Measurements from ENCODE around the gene AICDA. TPM values are rescaled to one million over a fixed set of nuclear protein-coding genes. Genes with fewer than 3 reads are reported as not detected.
A peak's percentile ranks its signal among the peaks of the same experiment; 100 is the strongest.
"Not testable (repeated sequence)": the region's sequence is repeated elsewhere in the genome, so short reads cannot be mapped to it uniquely, and the experiment has no call there.

Gene AICDA
- total and polyA plus RNA-seq, 4 donors: 0.10 to 0.23 (median 0.12) TPM

GRCh38 chr12:8624750-8625149, 12.1 kb upstream of the AICDA start:
- H3K27me3 ChIP-seq (ENCODE audit: control insufficient read depth, insufficient read depth, low read length); H3K4me3 ChIP-seq (ENCODE audit: low read depth, low read length); H3K27ac ChIP-seq (ENCODE audit: low read depth, low read length); H3K9me3 ChIP-seq (ENCODE audit: control insufficient read depth, insufficient read depth, low read length); H3K36me3 ChIP-seq (ENCODE audit: control insufficient read depth, insufficient read depth, low read length); H3K4me1 ChIP-seq (ENCODE audit: control insufficient read depth, insufficient read depth, low read length); DNase-seq (ENCODE audit: low read depth in 4 of 6, low spot score in 6 of 6): not testable (repeated sequence)
- 94% methylated on average over 7 of the region's 26 CpGs for WGBS (ENCODE audit: insufficient coverage)

GRCh38 chr12:8622646-8623045, 10.0 kb upstream of the AICDA start:
- H3K27me3 ChIP-seq (ENCODE audit: control insufficient read depth, insufficient read depth, low read length): no peaks in the 10 kb centered on the region
- WGBS (ENCODE audit: insufficient coverage): 81% methylated on average over 4 of the region's 4 CpGs
- H3K4me1 ChIP-seq (ENCODE audit: control insufficient read depth, insufficient read depth, low read length): no peaks in the 10 kb centered on the region
- H3K4me3 ChIP-seq (ENCODE audit: low read depth, low read length): no peak overlapping the region
- no peak for DNase-seq (ENCODE audit: low read depth in 4 of 6, low spot score in 6 of 6)
- H3K36me3 ChIP-seq (ENCODE audit: control insufficient read depth, insufficient read depth, low read length): no peaks in the 10 kb centered on the region
- H3K9me3 ChIP-seq (ENCODE audit: control insufficient read depth, insufficient read depth, low read length): no peaks in the 10 kb centered on the region
- no peak overlapping the region for H3K27ac ChIP-seq (ENCODE audit: low read depth, low read length)

GRCh38 chr12:8615206-8615605, 2.5 kb upstream of the AICDA start:
- WGBS (ENCODE audit: insufficient coverage): 86% methylated on average over 4 of the region's 6 CpGs
- no peak overlapping the region for H3K27ac ChIP-seq (ENCODE audit: low read depth, low read length)
- H3K4me1 ChIP-seq (ENCODE audit: control insufficient read depth, insufficient read depth, low read length): no peaks in the 10 kb centered on the region
- no peaks in the 10 kb centered on the region for H3K9me3 ChIP-seq (ENCODE audit: control insufficient read depth, insufficient read depth, low read length)
- no peak for DNase-seq (ENCODE audit: low read depth in 4 of 6, low spot score in 6 of 6)
- H3K4me3 ChIP-seq (ENCODE audit: low read depth, low read length): no peak overlapping the region
- H3K27me3 ChIP-seq (ENCODE audit: control insufficient read depth, insufficient read depth, low read length): no peaks in the 10 kb centered on the region
- no peaks in the 10 kb centered on the region for H3K36me3 ChIP-seq (ENCODE audit: control insufficient read depth, insufficient read depth, low read length)

- H3K27ac ChIP-seq (ENCODE audit: low read depth, low read length); H3K4me1 ChIP-seq (ENCODE audit: control insufficient read depth, insufficient read depth, low read length); H3K36me3 ChIP-seq (ENCODE audit: control insufficient read depth, insufficient read depth, low read length); H3K27me3 ChIP-seq (ENCODE audit: control insufficient read depth, insufficient read depth, low read length); DNase-seq (ENCODE audit: low read depth in 4 of 6, low spot score in 6 of 6); H3K9me3 ChIP-seq (ENCODE audit: control insufficient read depth, insufficient read depth, low read length); H3K4me3 ChIP-seq (ENCODE audit: low read depth, low read length): not testable (repeated sequence)
- no CpG with 5 or more reads among the region's 1 CpG for WGBS (ENCODE audit: insufficient coverage)
Measured at GRCh38 chr12:8613881-8614280, 1.2 kb upstream of the AICDA start.

GRCh38 chr12:8609061-8609570, 3.5 kb downstream of the AICDA start:
- H3K27ac ChIP-seq (ENCODE audit: low read depth, low read length): no peak overlapping the region
- no peaks in the 10 kb centered on the region for H3K9me3 ChIP-seq (ENCODE audit: control insufficient read depth, insufficient read depth, low read length)
- no peak overlapping the region for H3K4me3 ChIP-seq (ENCODE audit: low read depth, low read length)
- H3K27me3 ChIP-seq (ENCODE audit: control insufficient read depth, insufficient read depth, low read length): no peaks in the 10 kb centered on the region
- DNase-seq (ENCODE audit: low read depth in 4 of 6, low spot score in 6 of 6): peak; percentile 7 to 84 (median 28)
- 100% methylated on average over 1 of the region's 5 CpGs for WGBS (ENCODE audit: insufficient coverage)
- H3K36me3 ChIP-seq (ENCODE audit: control insufficient read depth, insufficient read depth, low read length): no peaks in the 10 kb centered on the region
- no peaks in the 10 kb centered on the region for H3K4me1 ChIP-seq (ENCODE audit: control insufficient read depth, insufficient read depth, low read length)

- no peak for DNase-seq (ENCODE audit: low read depth in 4 of 6, low spot score in 6 of 6)
- Histone ChIP-seq H3K4me3 (ENCODE audit: low read depth, low read length) (no peak overlapping the region), H3K36me3 (ENCODE audit: control insufficient read depth, insufficient read depth, low read length) (no peaks in the 10 kb centered on the region), H3K27ac (ENCODE audit: low read depth, low read length) (no peak overlapping the region), H3K27me3 (ENCODE audit: control insufficient read depth, insufficient read depth, low read length) (no peaks in the 10 kb centered on the region), H3K4me1 (ENCODE audit: control insufficient read depth, insufficient read depth, low read length) (no peaks in the 10 kb centered on the region), H3K9me3 (ENCODE audit: control insufficient read depth, insufficient read depth, low read length) (no peaks in the 10 kb centered on the region)
- 100% methylated on average over 5 of the region's 6 CpGs for WGBS (ENCODE audit: insufficient coverage)
Measured at GRCh38 chr12:8606890-8607289, 5.8 kb downstream of the AICDA start.

GRCh38 chr12:8605057-8605456, 7.6 kb downstream of the AICDA start:
- WGBS (ENCODE audit: insufficient coverage): 95% methylated on average over 30 of the region's 30 CpGs
- no peaks in the 10 kb centered on the region for H3K36me3 ChIP-seq (ENCODE audit: control insufficient read depth, insufficient read depth, low read length)

GRCh38 chr12:8603856-8604255, 8.8 kb downstream of the AICDA start:
- no peak for DNase-seq (ENCODE audit: low read depth in 4 of 6, low spot score in 6 of 6)
- WGBS (ENCODE audit: insufficient coverage): 40% methylated on average over 1 of the region's 3 CpGs
- no peak overlapping the region for H3K4me3 ChIP-seq (ENCODE audit: low read depth, low read length)

More at GRCh38 chr12:8605057-8605456, 7.6 kb downstream of the AICDA start:
- H3K27ac ChIP-seq (ENCODE audit: low read depth, low read length): no peak overlapping the region
- no peak overlapping the region for H3K4me3 ChIP-seq (ENCODE audit: low read depth, low read length)
- no peaks in the 10 kb centered on the region for H3K27me3 ChIP-seq (ENCODE audit: control insufficient read depth, insufficient read depth, low read length)
- H3K9me3 ChIP-seq (ENCODE audit: control insufficient read depth, insufficient read depth, low read length): no peaks in the 10 kb centered on the region
- DNase-seq (ENCODE audit: low read depth in 4 of 6, low spot score in 6 of 6): no peak
- H3K4me1 ChIP-seq (ENCODE audit: control insufficient read depth, insufficient read depth, low read length): no peaks in the 10 kb centered on the region

GRCh38 chr12:8603286-8603685, 9.4 kb downstream of the AICDA start:
- H3K4me3 ChIP-seq (ENCODE audit: low read depth, low read length): no peak overlapping the region
- H3K27me3 ChIP-seq (ENCODE audit: control insufficient read depth, insufficient read depth, low read length): no peaks in the 10 kb centered on the region
- no CpG with 5 or more reads among the region's 2 CpGs for WGBS (ENCODE audit: insufficient coverage)
- H3K27ac ChIP-seq (ENCODE audit: low read depth, low read length): no peak overlapping the region
- DNase-seq (ENCODE audit: low read depth in 4 of 6, low spot score in 6 of 6): no peak
- H3K4me1 ChIP-seq (ENCODE audit: control insufficient read depth, insufficient read depth, low read length): no peaks in the 10 kb centered on the region
- no peaks in the 10 kb centered on the region for H3K9me3 ChIP-seq (ENCODE audit: control insufficient read depth, insufficient read depth, low read length)
- H3K36me3 ChIP-seq (ENCODE audit: control insufficient read depth, insufficient read depth, low read length): no peaks in the 10 kb centered on the region

More at GRCh38 chr12:8603856-8604255, 8.8 kb downstream of the AICDA start:
- no peaks in the 10 kb centered on the region for H3K36me3 ChIP-seq (ENCODE audit: control insufficient read depth, insufficient read depth, low read length)
- H3K9me3 ChIP-seq (ENCODE audit: control insufficient read depth, insufficient read depth, low read length): no peaks in the 10 kb centered on the region
- no peaks in the 10 kb centered on the region for H3K27me3 ChIP-seq (ENCODE audit: control insufficient read depth, insufficient read depth, low read length)
- no peak overlapping the region for H3K27ac ChIP-seq (ENCODE audit: low read depth, low read length)
- no peaks in the 10 kb centered on the region for H3K4me1 ChIP-seq (ENCODE audit: control insufficient read depth, insufficient read depth, low read length)

GRCh38 chr12:8596561-8596960, 16.1 kb downstream of the AICDA start:
- H3K4me1 ChIP-seq (ENCODE audit: control insufficient read depth, insufficient read depth, low read length): no peaks in the 10 kb centered on the region
- H3K9me3 ChIP-seq (ENCODE audit: control insufficient read depth, insufficient read depth, low read length): no peaks in the 10 kb centered on the region
- DNase-seq (ENCODE audit: low read depth in 4 of 6, low spot score in 6 of 6): no peak
- H3K27ac ChIP-seq (ENCODE audit: low read depth, low read length): no peak overlapping the region
- H3K36me3 ChIP-seq (ENCODE audit: control insufficient read depth, insufficient read depth, low read length): no peaks in the 10 kb centered on the region
- H3K27me3 ChIP-seq (ENCODE audit: control insufficient read depth, insufficient read depth, low read length): no peaks in the 10 kb centered on the region
- H3K4me3 ChIP-seq (ENCODE audit: low read depth, low read length): no peak overlapping the region
- WGBS (ENCODE audit: insufficient coverage): 100% methylated on average over 1 of the region's 3 CpGs

Measured in spinal cord (tissue), 10 donors.